ENCODE measurements around the gene STX3. TPM values are rescaled to one million over a fixed set of nuclear protein-coding genes. Genes with fewer than 3 reads are reported as not detected.
"Not testable (repeated sequence)": the region's sequence is repeated elsewhere in the genome, so short reads cannot be mapped to it uniquely, and the experiment has no call there.

STX3 gene
- total RNA-seq, 1 donor, result 23.2 TPM

- no peak for DNase-seq (ENCODE audit: low read depth in 2 of 3, low spot score in 2 of 3)
Observed at GRCh38 chr11:59829358-59829757, 74.2 kb downstream of the STX3 start.

GRCh38 chr11:59833602-59834001 lies 78.4 kb downstream of the STX3 start:
- DNase-seq (ENCODE audit: low read depth in 2 of 3, low spot score in 2 of 3), result peak in 1 of 3 donors; percentile 13

- DNase-seq (ENCODE audit: low read depth in 2 of 3, low spot score in 2 of 3), result no peak
Observed at GRCh38 chr11:59839615-59840014, 84.4 kb downstream of the STX3 start.

GRCh38 chr11:59841514-59841913 lies 86.3 kb downstream of the STX3 start:
- no peak for DNase-seq (ENCODE audit: low read depth in 2 of 3, low spot score in 2 of 3)

- no peak for DNase-seq (ENCODE audit: low read depth in 2 of 3, low spot score in 2 of 3)
Observed at GRCh38 chr11:59842316-59842715, 87.1 kb downstream of the STX3 start.

GRCh38 chr11:59845399-59845798 lies 90.2 kb downstream of the STX3 start, which contains the start of gene CBLIF:
Gene CBLIF, minus strand, starts transcription at chr11:59845499. Its CDS starts 46 bp downstream, at chr11:59845453.
- no peak for DNase-seq (ENCODE audit: low read depth in 2 of 3, low spot score in 2 of 3)

GRCh38 chr11:59846556-59846955 lies 91.4 kb downstream of the STX3 start:
- DNase-seq (ENCODE audit: low read depth in 2 of 3, low spot score in 2 of 3), result no peak

- no peak for DNase-seq (ENCODE audit: low read depth in 2 of 3, low spot score in 2 of 3)
Observed at GRCh38 chr11:59847626-59848025, 92.5 kb downstream of the STX3 start.

GRCh38 chr11:59848439-59848838 lies 93.3 kb downstream of the STX3 start:
- DNase-seq (ENCODE audit: low read depth in 2 of 3, low spot score in 2 of 3), result not testable (repeated sequence)

GRCh38 chr11:59849129-59849528 lies 94.0 kb downstream of the STX3 start:
- no peak for DNase-seq (ENCODE audit: low read depth in 2 of 3, low spot score in 2 of 3)

GRCh38 chr11:59849551-59849950 lies 94.4 kb downstream of the STX3 start:
- DNase-seq (ENCODE audit: low read depth in 2 of 3, low spot score in 2 of 3), result not testable (repeated sequence)

GRCh38 chr11:59851416-59851815 lies 96.2 kb downstream of the STX3 start:
- not testable (repeated sequence) for DNase-seq (ENCODE audit: low read depth in 2 of 3, low spot score in 2 of 3)

- DNase-seq (ENCODE audit: low read depth in 2 of 3, low spot score in 2 of 3), result no peak
Observed at GRCh38 chr11:59854871-59855270, 99.7 kb downstream of the STX3 start.

Other genes with a start within 250 kb of the STX3 start
- gene OR4D9, start 243.8 kb upstream of the STX3 start, total RNA-seq, result under 0.01 TPM
- 23.7 TPM for gene OSBP, start 139.6 kb upstream of the STX3 start, total RNA-seq
- 8.3 TPM for gene PATL1, start 86.3 kb upstream of the STX3 start, total RNA-seq
- gene OR10V1, start 41.5 kb upstream of the STX3 start, total RNA-seq, result not detected
- 80.2 TPM for gene MRPL16, start 55.4 kb downstream of the STX3 start, total RNA-seq
- not detected for gene CBLIF, start 90.1 kb downstream of the STX3 start, total RNA-seq
- gene TCN1, start 111.1 kb downstream of the STX3 start, total RNA-seq, result under 0.01 TPM
- not detected for gene OOSP3, start 123.4 kb downstream of the STX3 start, total RNA-seq
- gene OOSP1, start 183.1 kb downstream of the STX3 start, total RNA-seq, result not detected
- gene OOSP4A, start 208.7 kb downstream of the STX3 start, total RNA-seq, result not detected